Gastrocnemius medialis (tissue), 4 donors: ENCODE results near the gene JAML.

Experiments
- CTCF ChIP-seq, 5 experiments: fragments of 450-650 bp in 3 of 5; fragments of 200-600 bp in 2 of 5; sonication (generic) in 2 of 5; IDR thresholded peaks in 4 of 5; conservative IDR thresholded peaks in 1 of 5; 1 replicate in 4 of 5; 2 replicates in 1 of 5; pipeline ENCODE4 v1.5.1; 2016 to 2019; ENCODE audit warnings: antibody characterized with exemption in 5 of 5, mild to moderate bottlenecking in 3 of 5, moderate library complexity in 3 of 5
- POLR2A ChIP-seq, 2 donors: fragments of 450-650 bp; IDR thresholded peaks; one replicate each; pipeline ENCODE4 v1.6.1; 2017; ENCODE audit warnings: antibody characterized with exemption in 2 of 2, mild to moderate bottlenecking in 2 of 2, moderate library complexity in 2 of 2

GRCh38 chr11:118247041-118247440 lies 22.2 kb upstream of the JAML start:
- no peak for TF ChIP-seq CTCF (IDR thresholded peaks at IDR 0.05 in 4 of 5, conservative IDR thresholded peaks at IDR 0.05 in 1 of 5)
- no peak for TF ChIP-seq POLR2A (IDR thresholded peaks at IDR 0.05)
